Measurements from ENCODE around the gene LHX6.

DNA sequence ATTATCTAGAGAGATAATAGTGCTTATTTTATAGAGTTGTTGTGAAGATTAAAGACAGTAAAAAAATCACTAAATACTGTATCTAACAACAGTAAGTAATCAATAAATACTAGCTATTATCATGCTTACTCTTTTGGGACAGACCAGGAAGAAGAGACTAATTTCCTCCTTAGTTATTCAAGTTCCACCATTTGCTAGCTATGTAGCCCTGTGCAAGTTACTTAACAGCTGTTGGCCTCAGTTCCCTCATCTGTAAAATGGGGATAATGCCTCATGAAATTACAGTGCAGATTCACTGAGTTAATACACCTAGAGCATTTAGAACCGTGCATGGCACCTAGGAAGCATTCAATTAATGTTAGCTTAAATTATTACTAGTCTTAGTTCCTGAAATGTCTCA, 33.3 kb upstream of the LHX6 start:
- TF ChIP-seq, protein P1, sequence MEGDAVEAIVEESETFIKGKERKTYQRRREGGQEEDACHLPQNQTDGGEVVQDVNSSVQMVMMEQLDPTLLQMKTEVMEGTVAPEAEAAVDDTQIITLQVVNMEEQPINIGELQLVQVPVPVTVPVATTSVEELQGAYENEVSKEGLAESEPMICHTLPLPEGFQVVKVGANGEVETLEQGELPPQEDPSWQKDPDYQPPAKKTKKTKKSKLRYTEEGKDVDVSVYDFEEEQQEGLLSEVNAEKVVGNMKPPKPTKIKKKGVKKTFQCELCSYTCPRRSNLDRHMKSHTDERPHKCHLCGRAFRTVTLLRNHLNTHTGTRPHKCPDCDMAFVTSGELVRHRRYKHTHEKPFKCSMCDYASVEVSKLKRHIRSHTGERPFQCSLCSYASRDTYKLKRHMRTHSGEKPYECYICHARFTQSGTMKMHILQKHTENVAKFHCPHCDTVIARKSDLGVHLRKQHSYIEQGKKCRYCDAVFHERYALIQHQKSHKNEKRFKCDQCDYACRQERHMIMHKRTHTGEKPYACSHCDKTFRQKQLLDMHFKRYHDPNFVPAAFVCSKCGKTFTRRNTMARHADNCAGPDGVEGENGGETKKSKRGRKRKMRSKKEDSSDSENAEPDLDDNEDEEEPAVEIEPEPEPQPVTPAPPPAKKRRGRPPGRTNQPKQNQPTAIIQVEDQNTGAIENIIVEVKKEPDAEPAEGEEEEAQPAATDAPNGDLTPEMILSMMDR (IDR thresholded peaks at IDR 0.05) = no peak
- TF ChIP-seq POLR2A (IDR thresholded peaks at IDR 0.05) = no peak
